Glomerular endothelial cell (primary cell): ENCODE data around the gene LAMB2. TPM values are rescaled to one million over a fixed set of nuclear protein-coding genes. Genes with fewer than 3 reads are reported as not detected.

Experiments
- DNase-seq: peaks from one replicate; pipeline ENCODE4 v3.0.0-alpha.2; 2011; ENCODE audit warnings: low read depth, low spot score; ENCODE audit errors: extremely low read depth
- total RNA-seq: library from RNA; depleted of rRNA; stranded (reverse); fragments of >200 nt; gene quantifications from 2 replicates; pipeline ENCODE4 v1.2.3, GENCODE V29; 2015

Gene LAMB2
- total RNA-seq, 1 donor from 2014 or later: 1,381 TPM

GRCh38 chr3:49161808-49162530 lies 29.1 kb upstream of the LAMB2 start:
- no peak for DNase-seq

GRCh38 chr3:49161197-49161596 lies 28.3 kb upstream of the LAMB2 start:
- no peak for DNase-seq

DNA sequence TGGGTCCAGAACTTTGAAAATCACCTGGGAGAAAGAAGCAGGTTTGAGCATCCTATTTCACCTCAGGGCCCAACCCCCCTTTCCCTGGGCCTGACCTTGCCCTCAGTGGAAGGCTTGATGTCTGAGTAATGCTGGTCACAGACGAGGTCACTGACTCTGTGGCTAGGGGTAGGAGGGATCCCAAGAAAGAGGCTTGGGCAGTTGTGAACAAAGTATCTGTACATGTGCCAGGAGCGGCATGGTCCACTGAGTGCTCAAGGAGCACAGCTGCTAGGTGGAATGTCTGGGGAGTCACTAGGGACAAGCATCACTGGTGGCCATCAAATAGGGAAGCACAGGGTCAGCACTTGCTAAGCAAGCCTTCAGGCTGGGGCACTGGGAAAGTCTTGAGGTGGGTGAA lies 25.9 kb upstream of the LAMB2 start:
- DNase-seq: no peak

GRCh38 chr3:49158103-49158709 lies 25.4 kb upstream of the LAMB2 start:
- DNase-seq: no peak

DNA sequence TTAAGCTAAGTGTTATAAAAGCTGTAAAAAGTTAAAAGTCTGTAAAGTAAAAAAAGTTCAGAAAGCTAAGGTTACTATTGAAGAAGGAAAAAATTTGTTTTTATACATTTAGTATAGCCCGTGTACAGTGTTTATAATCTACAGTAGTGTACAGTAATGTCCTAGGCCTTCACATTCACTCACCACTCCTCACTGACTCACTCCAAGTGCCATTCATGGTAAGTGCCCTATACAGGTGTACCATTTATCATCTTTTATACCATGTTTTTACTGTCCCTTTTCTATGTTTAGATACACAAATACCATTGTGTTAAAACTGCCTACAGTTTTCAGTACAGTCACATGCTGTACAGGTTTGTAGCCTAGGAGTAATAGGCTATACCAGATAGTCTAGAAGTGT lies 24.4 kb upstream of the LAMB2 start:
- DNase-seq: no peak

DNA sequence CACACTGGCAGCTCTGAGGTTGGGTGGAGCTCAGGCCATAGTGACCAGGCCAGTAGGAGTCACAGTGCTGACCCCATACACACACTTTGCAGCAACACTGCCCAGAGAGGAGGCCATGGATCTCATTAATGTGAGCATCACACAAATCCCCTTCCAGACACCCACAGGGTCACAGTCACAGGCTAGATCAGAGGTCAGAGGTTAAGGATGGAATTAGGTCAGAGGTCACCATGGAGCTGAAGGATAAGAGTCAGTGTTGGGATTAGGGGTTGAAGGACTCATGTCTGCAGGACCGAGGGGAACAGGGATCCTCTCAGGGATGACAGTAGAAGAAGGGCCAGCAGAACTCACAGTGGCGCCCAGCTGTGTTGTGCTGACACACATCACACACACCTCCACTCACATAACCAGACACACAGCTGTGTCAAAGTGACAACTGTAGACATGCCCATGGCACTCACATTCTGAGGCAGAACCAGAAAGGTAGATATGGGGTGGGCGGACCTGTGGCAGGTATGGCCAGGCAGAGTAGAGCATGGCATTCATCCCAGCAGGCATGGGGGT lies 20.6 kb upstream of the LAMB2 start:
- DNase-seq: no peak

- DNase-seq: no peak
Measured at GRCh38 chr3:49151610-49152009, 18.8 kb upstream of the LAMB2 start.

- no peak for DNase-seq
Measured at GRCh38 chr3:49148159-49148558, 15.3 kb upstream of the LAMB2 start.

- DNase-seq: no peak
Measured at GRCh38 chr3:49140080-49140479, 7.2 kb upstream of the LAMB2 start.

GRCh38 chr3:49135499-49135898 lies 2.6 kb upstream of the LAMB2 start:
- no peak for DNase-seq

DNA sequence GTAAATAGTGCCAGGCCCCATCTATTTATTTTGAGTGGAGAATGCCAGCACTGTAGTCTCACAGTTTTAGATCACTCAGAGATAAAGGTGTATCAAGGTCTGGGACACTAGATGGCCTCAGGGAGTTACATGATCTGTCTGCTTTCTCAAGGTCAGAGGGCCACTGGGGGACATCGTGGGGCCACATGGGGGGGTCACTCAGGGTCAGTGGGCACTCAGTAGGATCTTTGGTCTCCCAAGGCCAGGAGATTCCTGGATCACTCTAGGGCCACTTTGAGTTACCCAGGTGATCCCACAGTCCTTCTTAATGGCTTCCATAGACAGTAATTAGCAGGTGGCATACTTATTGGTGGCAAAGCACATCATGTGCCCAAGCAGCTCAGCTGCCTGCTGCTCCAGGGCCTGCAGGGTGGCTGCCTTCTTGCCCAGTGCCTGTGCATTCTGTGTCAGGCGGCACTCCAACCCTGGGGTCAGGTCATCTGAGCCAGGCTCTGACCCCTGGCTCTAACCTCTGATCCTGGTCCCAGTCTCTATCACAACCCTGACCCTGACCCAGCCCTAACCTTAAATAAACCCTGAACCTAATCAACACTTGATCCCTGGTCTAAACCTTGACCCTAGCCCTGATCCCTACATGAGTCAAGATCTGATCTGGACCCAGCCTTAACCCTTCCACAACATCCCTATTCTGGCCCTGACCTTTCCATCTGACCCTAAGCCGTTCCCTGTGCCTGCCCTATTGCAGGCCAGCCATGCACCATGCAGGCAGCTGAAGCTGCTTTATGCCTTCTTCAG lies 1.8 kb upstream of the LAMB2 start:
- DNase-seq: no peak

DNA sequence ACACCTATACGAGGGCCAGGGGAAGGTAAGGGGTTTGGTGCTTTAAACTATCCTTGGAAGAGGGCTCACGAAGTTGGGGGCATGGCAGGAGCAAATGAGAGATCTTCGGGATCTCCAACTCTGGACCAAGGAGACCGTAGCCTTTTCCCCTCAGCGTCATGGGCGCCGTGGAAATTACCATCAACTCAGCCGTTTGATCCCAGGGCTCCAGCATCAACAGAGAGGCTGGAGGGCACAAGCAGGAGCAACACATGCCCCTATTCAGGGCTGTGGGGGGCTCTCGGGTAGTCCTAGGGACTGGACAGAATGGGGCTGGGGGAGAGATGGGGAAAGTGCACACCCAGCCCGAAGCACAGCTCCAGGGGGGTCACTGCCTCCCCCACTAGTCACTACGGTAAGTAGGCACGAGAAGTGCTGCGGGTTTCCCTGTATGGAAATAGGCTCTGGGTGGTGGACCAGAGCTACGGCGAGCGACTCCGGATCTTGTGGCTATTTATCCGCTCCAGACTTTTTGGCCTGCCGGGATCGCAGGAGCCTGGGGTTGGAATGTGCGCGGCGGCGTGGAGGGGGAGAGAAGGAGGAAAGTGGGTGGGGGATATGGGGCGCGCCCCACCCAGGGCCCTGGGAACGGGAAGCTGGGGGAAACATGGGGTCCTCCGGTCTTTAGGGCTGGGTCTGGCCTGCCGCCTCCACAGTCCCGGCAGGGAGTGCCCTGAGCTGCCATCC lies 539 bp upstream of the LAMB2 start:
- DNase-seq: no peak

DNA sequence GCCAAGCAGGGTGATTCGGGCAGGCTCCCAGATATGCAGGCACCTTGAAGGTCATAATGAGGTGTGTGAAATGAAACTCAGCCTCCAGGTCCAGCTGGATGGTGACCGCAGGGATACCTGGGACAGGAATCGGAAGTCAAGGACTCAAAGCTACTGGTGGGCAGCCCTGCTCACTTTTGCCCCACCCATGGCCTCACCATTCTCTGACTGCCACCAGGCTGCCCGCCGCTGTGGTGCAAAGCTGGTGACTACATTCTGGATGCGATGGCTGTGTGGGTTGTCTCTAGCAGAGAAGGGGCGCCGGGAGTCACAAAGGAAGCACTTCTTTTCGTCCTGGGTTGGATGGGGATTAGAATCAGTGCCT lies 795 bp downstream of the LAMB2 start:
- no peak for DNase-seq

GRCh38 chr3:49131576-49131975 lies 1.3 kb downstream of the LAMB2 start:
- no peak for DNase-seq

DNA sequence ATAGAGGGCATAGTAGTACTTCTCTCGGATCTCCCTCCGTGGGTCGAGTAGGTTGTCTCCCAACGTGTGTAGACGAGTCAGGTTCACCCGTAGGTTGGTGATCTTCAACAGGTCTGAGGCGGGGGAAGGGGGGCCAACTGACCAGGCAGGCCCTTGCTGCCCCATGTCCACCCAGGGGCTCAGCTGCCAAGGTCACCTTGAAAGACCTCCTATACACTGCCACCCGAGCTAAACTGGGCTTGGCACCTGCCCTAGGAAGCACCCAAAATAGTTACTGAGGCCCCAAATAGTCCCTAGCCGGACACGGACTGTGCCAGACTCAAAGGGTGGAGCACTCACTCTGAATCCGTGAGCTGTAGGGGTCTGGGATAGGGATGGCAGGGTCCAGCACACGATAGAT lies 1.8 kb downstream of the LAMB2 start:
- DNase-seq: no peak

GRCh38 chr3:49124991-49125670 lies 7.7 kb downstream of the LAMB2 start:
- DNase-seq: no peak

GRCh38 chr3:49124203-49124602 lies 8.6 kb downstream of the LAMB2 start:
- no peak for DNase-seq

- no peak for DNase-seq
Measured at GRCh38 chr3:49123687-49124086, 9.2 kb downstream of the LAMB2 start.

GRCh38 chr3:49122886-49123545 lies 9.8 kb downstream of the LAMB2 start:
- no peak for DNase-seq

DNA sequence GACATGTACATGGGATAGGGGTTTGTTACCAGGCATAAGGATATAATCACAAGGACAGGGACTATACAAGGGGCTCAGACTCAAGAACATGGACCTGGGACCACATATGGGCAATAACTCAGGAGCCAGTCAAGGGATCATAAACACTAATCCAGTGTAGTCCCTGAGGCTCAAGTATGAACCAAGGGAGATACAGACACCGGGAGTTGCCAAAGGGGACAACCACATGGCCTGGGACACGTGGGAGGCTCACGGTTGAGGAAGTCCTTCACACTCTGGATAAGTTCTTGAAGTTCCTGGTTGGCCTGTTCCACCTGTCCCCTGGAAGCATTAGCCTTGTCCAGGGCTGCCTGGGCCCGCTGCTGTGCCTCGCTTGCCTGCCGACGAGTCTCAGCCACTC lies 10.4 kb downstream of the LAMB2 start:
- no peak for DNase-seq
